Naive thymus-derived CD8-positive, alpha-beta T cell (primary cell): ENCODE data around the gene ESYT2. TPM values are rescaled to one million over a fixed set of nuclear protein-coding genes. Genes with fewer than 3 reads are reported as not detected.

Experiments
- ATAC-seq, 2 donors: fragments of 150-1000 bp; cut with Tn5 transposase in 1 of 2; sonication (Bioruptor Pico), chemical (Tn5 transposase) in 1 of 2; 1 replicate in 1 of 2; 2 replicates in 1 of 2; pipeline ENCODE4 v1.10.0; 2021; ENCODE audit warnings: mild to moderate bottlenecking in 2 of 2, moderate library complexity in 2 of 2
- POLR2A ChIA-PET: fragments of 350-600 bp; sonication (Branson Sonifier 250); formaldehyde crosslinking; loops from one replicate; lab custom pipeline; 2021; ENCODE audit warnings: antibody characterized with exemption; lab: Charles Lee
- DNase-seq, 10 donors: peaks; one replicate each; pipeline versions ENCODE4 v3.0.0 to v3.0.0-alpha.2; 2020 to 2022
- H3K27ac Mint-ChIP-seq, 10 donors: one replicate each; pipeline ENCODE4 v1.8.0; 2020 to 2022; ENCODE audit warnings: mild to moderate bottlenecking in 10 of 10, mixed read lengths in 10 of 10, moderate library complexity in 4 of 10, inconsistent platforms in 1 of 10
- H3K27me3 Mint-ChIP-seq, 5 donors: one replicate each; pipeline ENCODE4 v1.8.0; 2021 to 2022; ENCODE audit warnings: mixed read lengths in 5 of 5
- H3K36me3 Mint-ChIP-seq, 3 donors: one replicate each; pipeline ENCODE4 v1.8.0; 2020 to 2022; ENCODE audit warnings: mixed read lengths in 3 of 3, mild to moderate bottlenecking in 2 of 3, inconsistent platforms in 1 of 3
- H3K4me1 Mint-ChIP-seq, 4 donors: one replicate each; pipeline ENCODE4 v1.8.0; 2021 to 2022; ENCODE audit warnings: mixed read lengths in 4 of 4
- H3K4me3 Mint-ChIP-seq, 10 donors: one replicate each; pipeline ENCODE4 v1.8.0; 2020 to 2022; ENCODE audit warnings: mild to moderate bottlenecking in 10 of 10, mixed read lengths in 10 of 10, moderate library complexity in 6 of 10, inconsistent platforms in 1 of 10
- H3K9me3 Mint-ChIP-seq, 9 donors: one replicate each; pipeline ENCODE4 v1.8.0; 2020 to 2022; ENCODE audit warnings: mixed read lengths in 9 of 9, mild to moderate bottlenecking in 3 of 9, inconsistent platforms in 1 of 9, moderate library complexity in 1 of 9
- polyA plus RNA-seq, 3 donors: library from polyadenylated mRNA; unstranded; fragments of 300-500 nt; fragmentation: Illumina TruSeq; gene quantifications; one replicate each; pipeline ENCODE4 v1.2.3, GENCODE V29; 2021
- total RNA-seq, 8 experiments: library from RNA in 2 of 8; stranded (reverse) in 2 of 8; gene quantifications; one replicate each; pipeline ENCODE4 v1.2.3 and lab custom pipeline; 2021 to 2026

Gene ESYT2
- total and polyA plus RNA-seq, 5 experiments from 2014 or later, result 58.6 to 105 (median 93.3) TPM

DNA sequence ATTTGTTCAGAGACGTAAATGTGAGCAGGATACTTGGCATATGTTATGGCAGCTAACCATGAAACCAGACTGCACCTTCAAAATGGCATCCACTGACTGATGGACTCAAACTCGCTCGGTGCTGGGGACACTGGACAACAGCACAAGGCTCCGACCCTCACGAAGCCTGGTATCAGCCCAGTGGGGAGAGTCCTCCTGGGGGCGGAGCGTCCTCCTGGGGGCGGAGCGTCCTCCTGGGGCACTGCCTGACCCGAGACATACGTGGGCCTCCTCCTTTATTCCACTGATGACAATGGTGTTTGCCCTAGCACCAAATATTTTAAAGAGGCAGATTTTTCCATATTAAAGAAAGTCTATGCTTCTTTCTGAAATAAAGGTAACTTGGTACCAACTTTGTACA is 39.5 kb downstream of the ESYT2 start:
- Mint-ChIP-seq H3K4me1 (peaks cover 0 to 12% (median 9%) of the 10 kb centered on the region in 4 donors), H3K27ac (peak overlapping the region in 7 of 10 donors; percentile 27 to 67 (median 59)), H3K27me3 (no peaks in the 10 kb centered on the region), H3K36me3 (peaks cover 0 to 85% (median 35%) of the 10 kb centered on the region in 3 donors), H3K9me3 (no peaks in the 10 kb centered on the region), H3K4me3 (no peak overlapping the region)
- POLR2A ChIA-PET, result interaction anchor here (1.2 kb wide), 1 partner anchor 22 kb away, joined by 3 read pairs; no protein-coding TSS in a partner anchor
- peak; percentile 28 to 33 for ATAC-seq
- no peak for DNase-seq

DNA sequence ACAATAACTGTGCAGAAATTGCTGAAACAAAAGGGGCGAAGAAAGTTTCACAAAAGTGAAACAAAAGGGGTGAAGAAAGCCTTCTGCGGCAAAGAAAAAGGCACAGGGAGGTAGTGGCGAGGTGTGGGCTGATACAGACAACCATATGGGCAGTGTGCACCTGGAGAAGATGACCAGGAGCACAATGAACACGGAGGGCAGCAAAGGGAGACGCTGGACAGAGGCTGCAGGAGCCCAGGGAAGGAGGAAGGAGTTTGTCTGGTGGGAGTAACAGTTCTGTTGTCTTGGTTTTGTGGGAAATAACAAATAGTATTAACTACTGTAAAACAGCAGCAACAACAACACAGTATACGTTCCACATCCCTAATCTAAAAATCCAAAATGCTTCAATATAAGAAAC is 42.4 kb downstream of the ESYT2 start:
- DNase-seq (no peak), ATAC-seq (no peak)
- Mint-ChIP-seq H3K9me3 (no peaks in the 10 kb centered on the region), H3K27ac (peak overlapping the region in 7 of 10 donors; percentile 35 to 91 (median 72)), H3K27me3 (no peaks in the 10 kb centered on the region), H3K4me3 (no peak overlapping the region), H3K4me1 (peaks cover 1 to 12% (median 7%) of the 10 kb centered on the region in 4 donors), H3K36me3 (peaks cover 0 to 64% (median 20%) of the 10 kb centered on the region in 3 donors)
- POLR2A ChIA-PET, result interaction anchor here (1.1 to 1.4 kb wide), 2 partner anchors 10 to 43 kb away, joined by 4 read pairs; partner anchors contain the start of gene ESYT2

DNA sequence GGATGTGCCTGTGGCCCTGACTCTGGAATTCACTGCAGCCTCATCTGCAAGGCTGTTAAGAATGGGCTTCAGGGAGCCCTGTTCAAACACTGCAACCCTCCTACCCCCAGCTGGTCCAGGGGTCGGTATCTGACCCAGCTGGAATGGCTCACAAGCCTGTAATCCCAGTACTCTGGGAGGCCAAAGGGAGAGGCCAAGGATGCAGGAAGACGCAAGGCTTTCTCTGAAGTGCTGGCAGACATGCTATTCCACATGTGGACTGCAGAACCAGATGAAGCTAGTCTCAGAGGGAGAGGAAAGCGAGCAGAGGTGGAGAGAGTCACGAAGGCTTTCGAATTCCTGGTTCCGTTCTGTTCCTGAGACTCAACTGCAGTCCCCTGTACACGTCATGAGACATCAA is 45.0 kb downstream of the ESYT2 start:
- Mint-ChIP-seq H3K27ac (peak overlapping the region in 3 of 10 donors; percentile 14 to 85 (median 77)), H3K4me1 (peaks cover 1 to 7% (median 4%) of the 10 kb centered on the region in 4 donors), H3K4me3 (peak overlapping the region in 1 of 10 donors; percentile 10), H3K9me3 (no peaks in the 10 kb centered on the region), H3K27me3 (no peaks in the 10 kb centered on the region), H3K36me3 (peaks cover 0 to 38% (median 9%) of the 10 kb centered on the region in 3 donors)
- POLR2A ChIA-PET, result interaction anchor here (0.8 to 2.6 kb wide), 6 partner anchors 17 to 45 kb away, joined by 3 to 10 read pairs (median 6); partner anchors contain the start of gene ESYT2
- peak; percentile 19 to 31 for ATAC-seq
- no peak for DNase-seq

DNA sequence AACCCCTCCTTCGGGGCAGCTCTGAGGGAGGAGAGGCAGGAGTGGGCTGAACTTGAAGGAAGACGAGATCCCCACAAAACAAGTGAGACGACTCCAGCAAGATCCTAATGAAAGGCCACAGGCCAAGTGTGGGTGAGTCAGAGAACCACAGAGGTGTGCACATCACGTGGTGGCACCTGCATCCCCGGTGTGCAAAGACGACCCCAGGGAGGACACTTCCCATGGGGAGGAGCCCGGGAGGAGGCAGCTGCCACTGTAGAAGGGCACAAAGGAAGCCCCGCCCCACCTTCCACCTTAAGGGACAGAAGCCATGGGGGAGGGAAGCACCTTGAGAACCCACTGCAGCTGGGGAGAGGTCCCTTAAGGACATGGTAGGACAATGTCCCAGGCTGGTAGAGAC is 45.7 kb downstream of the ESYT2 start:
- peaks cover 1 to 11% (median 6%) of the 10 kb centered on the region in 4 donors for H3K4me1 Mint-ChIP-seq
- peak overlapping the region in 1 of 10 donors; percentile 15 for H3K4me3 Mint-ChIP-seq
- DNase-seq, result peak in 3 of 10 donors; percentile 12 to 16 (median 12)
- peaks cover 0 to 36% (median 9%) of the 10 kb centered on the region in 3 donors for H3K36me3 Mint-ChIP-seq
- POLR2A ChIA-PET, result interaction anchor here (0.5 to 2.6 kb wide), 11 partner anchors 9 to 79 kb away, joined by 3 to 10 read pairs (median 3); partner anchors contain the start of genes DYNC2I1, ESYT2 and NCAPG2
- no peak overlapping the region for H3K27ac Mint-ChIP-seq
- H3K9me3 Mint-ChIP-seq, result no peaks in the 10 kb centered on the region
- H3K27me3 Mint-ChIP-seq, result no peaks in the 10 kb centered on the region
- peak; percentile 39 for ATAC-seq

DNA sequence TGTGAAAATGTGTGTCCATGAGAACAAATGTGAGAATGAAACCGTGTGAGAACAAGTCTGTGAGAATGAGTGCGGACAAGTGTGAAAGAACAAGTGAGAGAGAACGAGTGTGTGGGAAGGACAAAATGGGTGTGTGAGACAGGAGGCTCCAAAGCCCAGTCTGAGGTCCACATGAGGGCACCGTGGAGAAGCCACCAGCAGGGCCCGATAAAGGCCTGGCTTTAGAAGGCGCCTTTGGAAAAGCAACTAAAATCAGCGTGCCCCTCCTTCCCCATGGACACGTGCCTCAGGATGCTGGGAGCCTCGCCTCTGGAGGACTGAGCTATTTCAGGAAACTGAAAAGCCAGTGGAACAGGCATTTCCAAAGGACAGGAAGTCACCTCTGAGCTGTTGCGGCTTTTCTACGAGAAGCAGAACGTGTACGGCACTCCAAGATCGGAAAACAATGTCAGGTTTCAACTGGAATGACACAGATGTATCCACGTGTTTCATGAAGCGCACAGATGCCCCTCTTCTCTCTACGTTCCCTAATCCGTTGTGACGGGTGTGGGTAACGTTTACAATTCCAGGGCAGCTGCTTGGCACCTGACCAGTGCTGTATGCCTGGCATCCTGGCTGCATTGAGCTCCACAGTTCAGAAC is 46.4 kb downstream of the ESYT2 start:
- Mint-ChIP-seq H3K27ac (no peak overlapping the region), H3K27me3 (no peaks in the 10 kb centered on the region), H3K36me3 (peaks cover 0 to 32% (median 5%) of the 10 kb centered on the region in 3 donors), H3K4me1 (peaks cover 1 to 13% (median 8%) of the 10 kb centered on the region in 4 donors), H3K9me3 (no peaks in the 10 kb centered on the region), H3K4me3 (no peak overlapping the region)
- peak; percentile 24 for ATAC-seq
- POLR2A ChIA-PET, result interaction anchor here (0.7 to 2.6 kb wide), 10 partner anchors 10 to 78 kb away, joined by 3 to 10 read pairs (median 4); partner anchors contain the start of genes DYNC2I1, ESYT2 and NCAPG2
- peak in 2 of 10 donors; percentile 4 to 15 for DNase-seq

DNA sequence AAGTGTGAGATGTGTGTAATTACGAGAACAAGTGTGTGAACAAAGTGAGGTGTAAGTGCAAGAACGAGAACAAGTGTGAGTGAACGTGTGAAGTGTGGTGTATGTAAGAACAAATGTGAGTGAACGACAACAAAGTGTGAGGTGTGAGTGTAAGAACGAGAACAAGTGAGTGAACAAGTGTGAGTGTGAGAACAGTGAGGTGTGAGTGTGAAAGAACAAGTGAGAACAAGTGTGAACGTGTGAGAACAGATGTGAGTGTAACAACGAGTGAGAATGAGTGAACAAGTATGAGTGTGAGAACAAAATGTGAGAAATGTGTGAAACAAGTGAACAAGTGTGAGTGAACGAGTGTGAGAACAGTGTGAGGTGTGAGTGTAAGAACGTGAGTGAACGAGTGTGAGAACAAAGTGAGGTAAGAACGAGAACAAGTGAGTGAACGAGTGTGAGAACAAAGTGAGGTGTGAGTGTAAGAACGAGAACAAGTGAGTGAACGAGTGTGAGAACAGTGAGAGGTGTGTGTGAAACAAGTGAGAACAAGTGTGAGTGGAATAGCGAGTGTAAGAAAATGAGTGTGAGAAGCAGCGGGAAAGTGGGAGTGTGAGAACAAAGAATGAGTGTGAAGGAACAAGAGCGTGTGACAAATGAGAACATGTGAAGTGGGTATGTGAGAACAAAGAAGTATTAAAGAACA is 47.2 kb downstream of the ESYT2 start:
- Mint-ChIP-seq H3K27me3 (no peaks in the 10 kb centered on the region), H3K36me3 (peaks cover 5 to 29% (median 5%) of the 10 kb centered on the region in 3 donors), H3K4me1 (peaks cover 1 to 19% (median 15%) of the 10 kb centered on the region in 4 donors), H3K9me3 (no peaks in the 10 kb centered on the region), H3K4me3 (no peak overlapping the region), H3K27ac (no peak overlapping the region)
- POLR2A ChIA-PET, result interaction anchor here (2.4 to 2.6 kb wide), 2 partner anchors 41 to 47 kb away, joined by 10 read pairs; partner anchors contain the start of gene ESYT2
- ATAC-seq (no peak), DNase-seq (no peak)

DNA sequence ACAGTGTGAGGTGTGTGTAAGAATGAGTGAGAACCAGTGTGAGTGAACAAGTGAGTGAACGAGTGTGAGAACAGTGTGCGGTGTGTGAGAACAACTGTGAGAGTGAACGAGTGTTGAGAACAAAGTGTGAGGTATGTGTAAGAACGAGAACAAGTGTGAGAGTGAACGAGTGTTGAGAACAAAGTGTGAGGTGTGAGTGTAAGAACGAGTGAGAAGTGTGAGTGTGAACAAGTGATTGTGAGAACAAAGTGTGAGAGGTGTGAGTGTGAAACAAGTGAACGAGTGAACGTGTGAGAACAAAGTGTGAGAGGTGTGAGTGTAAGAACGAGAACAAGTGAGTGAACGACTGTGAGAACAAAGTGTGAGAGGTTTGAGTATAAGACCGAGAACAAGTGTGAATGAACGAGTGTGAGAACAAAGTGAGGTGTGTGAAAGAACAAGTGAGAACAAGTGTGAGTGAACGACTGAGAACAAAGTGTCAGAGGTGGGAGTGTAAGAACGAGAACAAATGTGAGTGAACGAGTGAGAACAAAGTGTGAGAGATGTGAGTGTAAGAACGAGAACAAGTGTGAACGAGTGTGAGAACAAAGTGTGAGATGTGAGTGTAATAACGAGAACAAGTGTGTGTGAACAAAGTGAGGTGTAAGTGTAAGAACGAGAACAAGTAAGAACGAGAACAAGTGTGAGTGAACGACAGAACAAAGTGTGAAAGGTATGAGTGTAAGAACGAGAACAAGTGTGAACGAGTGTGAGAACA is 47.9 kb downstream of the ESYT2 start:
- Mint-ChIP-seq H3K36me3 (peaks cover 5 to 31% (median 7%) of the 10 kb centered on the region in 3 donors), H3K4me3 (no peak overlapping the region), H3K27me3 (no peaks in the 10 kb centered on the region), H3K9me3 (no peaks in the 10 kb centered on the region), H3K27ac (no peak overlapping the region), H3K4me1 (peaks cover 3 to 20% (median 17%) of the 10 kb centered on the region in 4 donors)
- ATAC-seq (no peak), DNase-seq (no peak)
- POLR2A ChIA-PET, result no interaction called here

DNA sequence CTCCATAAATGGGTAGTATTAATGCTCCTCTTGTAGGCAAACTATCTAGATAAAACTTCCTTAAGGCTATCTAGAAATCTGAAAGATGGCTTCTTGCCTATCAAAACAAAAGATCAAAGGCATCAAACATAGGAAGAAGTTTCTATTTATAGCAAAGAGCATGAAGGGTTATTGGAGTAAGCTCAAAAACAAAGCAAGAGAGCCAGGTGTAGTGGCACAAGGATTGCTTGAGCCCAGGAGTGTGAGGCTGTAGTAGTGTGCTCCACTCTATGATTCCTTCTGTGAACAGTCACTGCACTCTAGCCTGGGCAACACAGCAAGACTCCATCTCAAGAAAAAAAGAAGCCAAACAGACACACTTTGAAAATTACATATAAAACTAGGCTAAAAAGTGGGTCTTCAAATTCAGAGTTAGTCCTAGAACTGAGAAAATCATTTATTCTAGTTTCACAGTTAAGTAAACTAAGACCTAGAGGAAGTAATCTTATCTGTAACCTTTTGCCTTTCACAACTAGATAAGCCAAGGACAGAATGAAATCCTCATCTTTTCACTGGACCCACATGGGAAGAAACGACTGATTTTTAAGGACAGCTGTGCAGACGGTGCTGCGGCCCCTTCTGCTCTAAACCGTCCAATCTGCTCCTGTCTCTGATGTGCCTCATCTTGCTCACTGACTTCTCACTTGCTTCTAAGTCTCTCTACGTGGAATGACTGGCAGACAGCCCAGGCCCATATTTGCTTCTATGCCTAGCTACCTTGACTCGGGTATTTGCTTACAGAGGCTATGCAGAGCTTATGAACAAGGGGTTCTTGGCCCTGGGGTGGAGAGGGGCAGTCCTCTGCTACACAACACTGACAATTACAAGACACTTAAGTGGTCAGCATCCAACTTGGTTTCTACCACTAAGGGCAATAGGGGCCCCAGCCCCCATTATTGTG is 50.0 kb downstream of the ESYT2 start:
- peaks cover 5 to 36% (median 26%) of the 10 kb centered on the region in 3 donors for H3K36me3 Mint-ChIP-seq
- peak overlapping the region in 7 of 10 donors; percentile 32 to 71 (median 65) for H3K4me3 Mint-ChIP-seq
- H3K27me3 Mint-ChIP-seq, result no peaks in the 10 kb centered on the region
- H3K4me1 Mint-ChIP-seq, result peaks cover 22 to 36% (median 31%) of the 10 kb centered on the region in 4 donors
- peak overlapping the region in 1 of 10 donors; percentile 86 for H3K27ac Mint-ChIP-seq
- peak; percentile 30 to 41 for ATAC-seq
- POLR2A ChIA-PET, result interaction anchor here (0.6 to 1.2 kb wide), 6 partner anchors 12 to 50 kb away, joined by 3 to 6 read pairs (median 3); partner anchors contain the start of gene ESYT2
- DNase-seq, result peak in 2 of 10 donors; percentile 28 to 30
- H3K9me3 Mint-ChIP-seq, result no peaks in the 10 kb centered on the region

DNA sequence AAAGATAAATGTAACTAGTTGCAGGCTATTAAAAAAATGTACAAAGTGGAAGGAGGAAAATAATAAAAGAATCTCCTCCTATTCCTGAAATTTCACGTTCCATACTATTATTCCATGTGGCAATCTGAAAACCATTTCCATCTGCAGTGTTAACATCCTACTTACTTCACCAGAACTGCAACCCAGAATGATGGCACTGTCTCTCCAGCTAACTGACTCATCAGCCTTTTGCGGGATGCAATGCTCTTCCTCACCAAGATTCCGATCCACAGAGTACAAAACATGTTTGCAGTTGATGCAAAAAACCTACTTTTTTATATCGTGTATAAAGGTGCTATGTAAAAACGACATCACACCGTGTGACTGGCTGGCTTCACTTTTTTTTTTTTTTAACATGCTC is 50.8 kb downstream of the ESYT2 start:
- Mint-ChIP-seq H3K9me3 (no peaks in the 10 kb centered on the region), H3K4me1 (peaks cover 22 to 42% (median 32%) of the 10 kb centered on the region in 4 donors), H3K4me3 (peak overlapping the region in 8 of 10 donors; percentile 20 to 74 (median 62)), H3K27me3 (no peaks in the 10 kb centered on the region), H3K36me3 (peaks cover 5 to 41% (median 29%) of the 10 kb centered on the region in 3 donors), H3K27ac (peak overlapping the region in 1 of 10 donors; percentile 86)
- DNase-seq, result no peak
- ATAC-seq, result no peak
- POLR2A ChIA-PET, result interaction anchor here (0.6 to 1.2 kb wide), 6 partner anchors 12 to 51 kb away, joined by 3 to 6 read pairs (median 3); partner anchors contain the start of gene ESYT2

DNA sequence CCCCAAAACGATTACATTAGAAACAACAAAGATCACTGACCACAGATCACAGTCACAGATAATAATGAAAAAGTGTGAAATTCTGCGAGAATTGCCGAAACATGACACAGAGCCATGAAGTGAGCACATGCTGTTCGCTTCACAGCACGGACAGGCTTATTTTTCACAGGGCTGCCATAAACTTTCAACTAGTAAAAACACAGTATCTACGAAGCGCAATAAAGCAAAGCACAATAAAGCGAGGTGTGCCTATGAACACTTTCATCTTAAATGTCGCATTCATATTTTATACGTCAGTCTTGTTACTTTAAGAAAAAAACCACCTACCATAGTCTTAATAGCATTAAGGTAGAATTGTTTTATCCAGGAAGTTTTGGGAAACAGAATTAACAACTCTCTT is 51.5 kb downstream of the ESYT2 start:
- no peak for ATAC-seq

More for the DNA sequence above, 51.5 kb downstream of the ESYT2 start:
- Mint-ChIP-seq H3K27me3 (no peaks in the 10 kb centered on the region), H3K36me3 (peaks cover 5 to 47% (median 33%) of the 10 kb centered on the region in 3 donors), H3K27ac (peak overlapping the region in 7 of 10 donors; percentile 61 to 91 (median 77)), H3K9me3 (no peaks in the 10 kb centered on the region), H3K4me1 (peaks cover 25 to 47% (median 32%) of the 10 kb centered on the region in 4 donors), H3K4me3 (peak overlapping the region in 5 of 10 donors; percentile 9 to 48 (median 30))
- POLR2A ChIA-PET, result interaction anchor here (1.1 kb wide), 2 partner anchors 45 to 51 kb away, joined by 3 to 4 read pairs; partner anchors contain the start of gene ESYT2
- DNase-seq, result no peak
